NOMO-1 treated with dmso at 0.1 percent for 144 hours (cell line): Measurements from ENCODE around the gene DYSF.

Experiments
- DNase-seq: peaks from one replicate; lab custom pipeline; 2025; ENCODE audit not compliant: unreplicated experiment; lab: John Stamatoyannopoulos, UW

Gene DYSF

DNA sequence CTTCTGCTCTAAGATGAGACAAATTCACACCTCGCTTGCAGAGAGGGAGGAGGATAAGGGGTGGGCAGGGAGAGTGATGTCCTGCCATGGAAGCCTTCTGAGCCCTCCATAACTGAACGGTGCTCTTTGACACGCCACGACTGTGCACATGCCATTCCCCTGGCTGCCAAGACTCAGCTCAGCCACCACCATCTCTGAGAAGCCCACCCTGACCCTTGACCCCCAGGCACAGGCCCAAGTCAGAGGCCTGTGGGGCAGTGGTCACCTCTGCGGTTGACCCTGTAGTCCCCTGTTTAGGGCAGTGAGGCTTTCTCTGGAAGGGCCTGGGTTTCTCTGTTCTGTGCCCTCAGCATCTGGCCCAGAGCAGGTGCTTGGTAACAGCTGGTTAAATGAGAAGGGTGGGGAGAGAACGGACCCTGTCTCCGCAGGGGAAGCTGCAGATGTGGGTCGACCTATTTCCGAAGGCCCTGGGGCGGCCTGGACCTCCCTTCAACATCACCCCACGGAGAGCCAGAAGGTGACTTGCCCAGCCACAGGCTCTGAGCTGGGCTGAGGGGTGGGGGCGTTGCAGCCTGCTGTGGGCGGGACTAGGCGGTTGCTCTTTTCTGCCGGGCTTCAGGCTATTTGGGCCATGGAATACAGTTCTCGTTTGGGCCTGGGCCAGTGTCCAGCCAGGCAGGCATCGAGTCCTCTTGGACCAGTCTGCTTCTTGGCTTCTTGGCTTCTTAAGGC lies 215.1 kb downstream of the DYSF start:
- DNase-seq = no peak

DNA sequence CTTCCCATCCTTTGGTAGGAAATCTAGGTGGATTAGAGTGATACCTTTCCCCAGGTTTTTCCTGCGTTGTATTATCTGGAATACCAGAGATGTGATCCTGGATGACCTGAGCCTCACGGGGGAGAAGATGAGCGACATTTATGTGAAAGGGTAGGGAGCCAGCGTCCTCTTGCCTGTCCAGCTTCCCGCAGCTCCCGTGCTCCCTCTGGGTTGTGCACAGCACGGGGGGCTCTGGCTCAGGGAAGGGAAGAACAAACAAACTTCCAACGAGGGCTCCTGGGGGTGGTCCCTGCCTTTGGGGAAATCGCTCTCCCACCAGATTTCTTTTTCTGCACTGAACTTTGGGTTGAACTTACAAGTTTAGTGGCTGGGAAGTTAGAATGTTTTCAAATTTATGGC lies 215.7 kb downstream of the DYSF start:
- no peak for DNase-seq

DNA sequence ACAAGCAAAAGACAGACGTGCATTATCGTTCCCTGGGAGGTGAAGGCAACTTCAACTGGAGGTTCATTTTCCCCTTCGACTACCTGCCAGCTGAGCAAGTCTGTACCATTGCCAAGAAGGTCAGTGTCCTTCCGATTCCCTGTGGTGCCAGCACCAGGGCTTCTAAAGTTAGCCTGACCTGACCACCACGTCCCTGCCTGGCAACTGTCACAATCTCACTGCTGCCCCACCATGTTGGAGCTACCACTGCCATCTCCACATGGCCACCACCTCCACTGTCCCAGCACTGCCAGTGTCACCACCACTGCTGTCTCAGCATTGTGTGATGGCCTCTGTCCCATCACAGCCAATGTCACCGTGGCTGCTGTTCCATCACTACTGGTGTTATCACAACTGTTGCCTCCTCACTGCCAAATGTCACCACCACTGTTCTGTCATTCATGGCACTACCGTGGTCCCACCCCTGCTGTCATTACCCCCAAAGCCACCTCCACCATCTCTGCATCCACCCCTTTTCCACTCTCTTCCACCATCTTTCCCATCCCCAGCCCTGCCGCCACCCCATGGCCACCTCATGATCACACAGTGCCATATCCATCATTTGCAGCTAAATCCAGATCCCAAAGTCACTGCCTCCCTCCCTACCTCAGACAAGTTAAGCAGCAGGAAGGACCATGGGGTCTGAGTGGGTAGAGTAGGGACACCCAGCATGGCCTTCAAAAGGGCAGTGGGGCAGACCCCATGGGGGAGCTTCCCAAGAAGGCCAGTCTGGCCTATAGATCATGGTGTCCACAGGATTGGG lies 216.5 kb downstream of the DYSF start:
- no peak for DNase-seq

DNA sequence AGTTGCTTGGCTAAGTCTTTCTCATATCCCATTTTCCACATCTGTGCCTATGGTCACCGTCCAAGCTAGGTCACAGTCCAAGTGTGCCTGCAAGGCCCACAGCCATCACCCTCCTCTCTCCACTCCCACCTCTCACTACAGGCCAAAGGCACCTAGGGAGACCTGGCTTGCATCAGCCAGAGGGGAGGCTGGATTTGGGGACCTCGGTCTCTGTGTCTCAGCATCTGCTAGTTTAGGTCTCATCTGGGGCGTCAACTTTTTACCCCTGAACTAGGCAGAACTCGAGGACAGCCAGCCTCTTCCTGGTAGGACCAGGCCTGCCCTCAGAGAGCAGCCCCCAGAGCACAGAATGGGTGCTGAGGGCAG lies 217.1 kb downstream of the DYSF start:
- DNase-seq = no peak

DNA sequence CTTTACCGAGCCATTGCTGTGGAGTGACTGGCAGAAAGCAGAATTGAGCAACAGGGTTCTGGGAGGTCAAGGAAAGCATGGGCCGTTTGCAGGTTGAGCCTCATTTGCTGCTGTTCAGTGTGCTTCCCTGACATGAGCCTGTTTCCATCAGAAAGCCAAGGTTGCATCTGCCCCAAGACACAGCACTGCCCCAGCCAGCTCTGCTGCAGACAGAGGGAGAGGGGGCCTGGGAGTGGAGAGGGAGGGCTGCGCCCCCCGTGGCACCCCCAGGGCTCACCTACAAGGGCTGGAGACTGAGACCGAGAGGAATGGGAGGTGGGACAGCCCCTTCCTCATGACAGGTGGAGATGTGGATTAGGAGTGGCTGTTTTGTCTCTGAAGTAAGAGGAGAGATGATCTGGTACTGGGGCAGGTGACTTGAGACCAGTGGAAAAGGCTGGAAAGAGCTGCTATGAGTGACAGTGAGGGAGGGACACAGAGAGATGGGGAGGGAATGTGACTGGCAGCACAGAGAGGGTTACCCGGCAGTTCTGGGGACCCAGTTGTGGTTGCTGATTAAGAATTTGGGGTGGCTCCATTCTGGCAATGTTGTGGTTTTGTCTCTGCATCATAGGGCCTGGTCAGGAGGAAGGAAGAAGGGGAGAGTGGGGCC lies 218.0 kb downstream of the DYSF start:
- DNase-seq = no peak

DNA sequence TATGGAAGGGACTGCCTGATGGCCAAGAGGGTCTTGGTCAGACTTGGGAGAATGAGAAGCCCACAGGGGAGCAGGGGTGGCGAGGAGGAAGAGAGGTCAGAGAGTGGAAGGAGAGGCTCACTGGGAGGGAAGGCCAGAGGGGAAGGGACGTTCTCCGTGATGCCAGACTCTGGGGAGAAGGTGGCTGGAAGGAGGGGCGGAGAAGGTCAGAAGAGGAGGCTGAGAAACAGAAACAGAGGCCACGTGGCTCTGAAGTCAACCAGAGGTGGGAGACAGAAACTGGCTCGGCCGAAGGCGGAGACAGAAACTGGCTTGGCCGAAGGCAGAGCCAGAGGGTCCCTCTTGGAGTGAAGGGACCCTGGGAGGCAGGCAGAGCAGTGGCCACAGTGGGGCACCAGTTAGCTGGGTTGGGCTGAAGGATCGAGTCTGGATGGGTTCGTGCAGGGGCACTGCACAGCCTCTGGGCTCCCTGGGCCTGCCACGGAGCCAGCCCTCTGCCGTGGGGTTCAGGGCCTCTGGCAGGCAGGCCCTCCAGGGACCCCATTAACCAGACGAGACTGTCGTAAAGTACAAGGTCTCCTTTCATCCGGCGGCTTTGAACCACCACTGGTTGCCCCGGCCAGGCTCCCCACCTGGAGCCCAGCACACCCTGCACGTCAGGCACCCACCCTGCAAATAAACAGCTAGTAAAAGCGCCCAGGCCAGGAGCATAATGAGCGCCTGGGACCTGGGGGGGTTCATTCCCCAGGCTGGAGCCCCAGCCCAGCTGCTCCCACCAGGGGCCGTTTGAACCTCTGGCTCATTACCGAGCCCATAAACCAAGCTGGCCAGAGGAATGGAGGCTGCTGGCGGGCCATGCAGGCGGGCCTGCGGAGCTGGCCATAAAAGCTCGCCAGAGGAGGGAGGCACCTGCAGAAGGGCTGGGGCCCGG lies 218.8 kb downstream of the DYSF start:
- no peak for DNase-seq

DNA sequence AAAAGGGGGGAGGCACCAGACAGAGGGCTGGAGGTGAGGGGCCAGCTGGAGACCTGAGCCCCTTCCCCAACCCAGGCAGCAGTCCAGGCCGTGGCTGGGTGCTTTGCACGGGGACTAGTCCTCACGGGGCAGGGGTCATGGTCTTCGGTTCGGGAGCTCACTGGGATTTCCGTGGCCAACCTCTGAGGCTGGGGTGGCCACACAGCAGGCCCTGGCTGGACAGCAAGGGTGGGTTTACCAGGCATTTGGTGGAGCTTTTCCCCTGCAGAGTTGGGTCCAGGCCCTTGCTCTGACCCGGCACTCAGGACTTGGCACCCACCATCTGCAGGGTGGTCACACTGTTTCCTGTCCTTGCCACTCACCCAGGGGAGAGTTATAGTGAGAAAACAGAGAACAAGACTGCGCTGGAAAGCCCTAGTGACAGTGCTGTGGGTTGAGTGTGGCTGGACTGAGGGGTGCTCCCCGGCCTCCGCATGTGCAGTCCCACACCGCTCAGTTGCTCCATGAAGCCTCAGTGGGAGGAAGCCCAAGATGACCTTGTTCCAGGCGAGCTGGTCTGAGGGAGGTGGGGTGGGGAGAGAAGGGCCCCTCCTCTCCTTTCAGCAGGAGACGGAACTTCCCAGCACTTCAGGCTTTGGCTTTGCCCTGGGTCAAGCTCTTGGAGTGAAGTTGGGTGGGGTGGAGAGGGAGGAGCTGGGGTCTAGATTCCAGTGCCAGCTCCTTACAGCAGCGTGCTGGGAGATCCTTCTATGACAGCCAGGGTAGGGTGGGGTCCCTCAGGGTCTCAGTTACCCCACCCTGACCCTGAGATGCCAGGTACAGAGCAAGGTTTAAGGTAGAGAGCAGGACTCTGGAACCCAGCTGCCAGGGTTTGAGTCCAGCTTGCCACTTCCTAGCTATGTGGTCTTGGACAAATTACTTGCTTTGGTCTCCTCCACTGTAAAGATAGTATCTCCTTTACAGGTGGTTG lies 219.8 kb downstream of the DYSF start:
- DNase-seq = no peak

DNA sequence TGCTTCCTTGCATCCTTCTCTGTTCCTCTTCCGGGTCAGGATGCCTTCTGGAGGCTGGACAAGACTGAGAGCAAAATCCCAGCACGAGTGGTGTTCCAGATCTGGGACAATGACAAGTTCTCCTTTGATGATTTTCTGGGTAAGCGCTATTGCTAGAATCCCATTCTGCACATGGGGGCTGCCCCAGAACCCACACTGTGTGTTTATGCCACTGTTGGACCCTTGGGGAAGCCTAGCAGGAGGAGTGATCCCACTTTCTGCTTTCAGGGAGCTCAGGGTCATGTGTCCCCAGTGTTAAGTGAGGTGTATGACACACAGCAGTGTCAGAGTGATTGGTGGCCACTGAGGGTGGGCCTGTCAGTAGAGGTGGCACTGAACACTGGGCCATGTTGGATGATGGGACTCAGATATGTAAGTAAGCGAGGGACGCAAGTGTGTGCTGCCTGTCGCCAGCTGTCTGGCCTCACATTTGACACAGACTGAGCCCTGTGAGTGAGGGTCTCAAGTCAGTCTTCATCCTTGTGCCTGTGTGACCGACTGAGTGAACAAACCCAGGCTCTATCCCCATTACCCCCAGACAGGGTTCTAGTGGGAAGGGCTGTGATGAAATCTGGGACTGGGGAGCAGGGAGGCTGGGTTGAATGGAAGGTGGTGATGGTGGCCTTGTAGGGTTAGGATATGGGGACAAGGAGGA lies 220.9 kb downstream of the DYSF start:
- DNase-seq = no peak

DNA sequence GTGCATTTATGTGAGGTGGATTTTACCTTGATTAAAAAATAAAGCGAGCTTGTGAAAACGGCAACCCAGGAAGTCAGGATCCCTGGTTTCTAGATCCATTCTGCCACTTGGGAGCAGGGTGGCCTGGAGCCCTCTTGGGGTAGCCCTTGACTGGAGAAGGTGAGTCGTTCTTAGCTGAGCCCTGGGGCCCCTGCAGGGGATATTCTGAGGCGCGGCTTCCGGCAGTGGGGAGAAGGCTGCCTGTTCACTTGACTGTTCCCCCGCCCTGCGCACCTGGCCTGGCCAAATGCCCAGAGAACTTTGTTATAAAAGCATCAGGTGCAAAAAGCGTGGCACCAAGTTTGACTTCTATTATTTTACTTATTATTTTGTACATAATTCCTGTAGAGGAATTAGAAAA lies 221.9 kb downstream of the DYSF start:
- DNase-seq = no peak

DNA sequence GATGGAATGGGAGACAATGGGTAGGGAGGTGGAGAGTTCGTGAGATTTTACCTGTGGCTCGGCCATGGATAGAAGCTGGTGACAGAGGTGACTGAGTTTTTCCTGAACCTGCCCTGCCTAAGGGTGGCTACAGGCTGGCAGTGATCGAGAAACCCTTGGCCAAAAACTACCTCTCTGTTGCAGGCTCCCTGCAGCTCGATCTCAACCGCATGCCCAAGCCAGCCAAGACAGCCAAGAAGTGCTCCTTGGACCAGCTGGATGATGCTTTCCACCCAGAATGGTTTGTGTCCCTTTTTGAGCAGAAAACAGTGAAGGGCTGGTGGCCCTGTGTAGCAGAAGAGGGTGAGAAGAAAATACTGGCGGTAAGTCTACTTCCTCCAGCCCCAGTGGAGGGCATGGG lies 225.5 kb downstream of the DYSF start:
- DNase-seq = no peak

DNA sequence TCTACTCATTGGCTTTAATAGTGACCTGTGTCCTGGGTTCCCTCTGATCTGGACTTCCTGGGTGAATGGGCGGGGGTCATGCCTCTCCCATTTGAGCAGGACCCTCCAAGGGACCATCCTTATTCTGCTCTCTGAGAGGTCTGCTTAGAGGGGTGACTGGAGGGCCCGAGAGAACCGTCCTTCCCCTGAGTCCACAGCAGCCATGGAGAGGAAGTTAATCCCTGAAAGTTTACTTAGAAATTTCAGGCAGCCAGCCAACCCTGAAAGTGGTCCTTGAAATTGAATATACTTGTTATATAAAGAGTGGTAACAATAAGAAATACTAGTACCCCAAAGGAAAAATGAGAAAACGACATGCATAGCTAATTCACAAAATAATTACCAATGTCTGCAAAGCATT lies 226.1 kb downstream of the DYSF start:
- DNase-seq = no peak

DNA sequence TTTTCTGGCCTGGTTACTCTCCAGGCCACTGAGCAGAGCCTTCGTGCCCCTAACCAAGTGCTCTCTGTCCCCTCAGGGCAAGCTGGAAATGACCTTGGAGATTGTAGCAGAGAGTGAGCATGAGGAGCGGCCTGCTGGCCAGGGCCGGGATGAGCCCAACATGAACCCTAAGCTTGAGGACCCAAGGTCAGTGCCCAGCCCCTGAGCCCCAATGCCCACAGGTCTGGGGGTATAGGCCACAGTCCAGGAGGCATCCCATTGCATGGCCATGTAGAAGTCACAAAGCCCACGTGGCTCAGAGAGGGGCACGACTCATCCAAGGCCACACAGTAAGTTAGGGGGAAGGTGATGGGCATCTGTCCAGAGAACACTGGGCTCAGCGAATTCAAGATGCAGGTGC lies 227.6 kb downstream of the DYSF start:
- no peak for DNase-seq

DNA sequence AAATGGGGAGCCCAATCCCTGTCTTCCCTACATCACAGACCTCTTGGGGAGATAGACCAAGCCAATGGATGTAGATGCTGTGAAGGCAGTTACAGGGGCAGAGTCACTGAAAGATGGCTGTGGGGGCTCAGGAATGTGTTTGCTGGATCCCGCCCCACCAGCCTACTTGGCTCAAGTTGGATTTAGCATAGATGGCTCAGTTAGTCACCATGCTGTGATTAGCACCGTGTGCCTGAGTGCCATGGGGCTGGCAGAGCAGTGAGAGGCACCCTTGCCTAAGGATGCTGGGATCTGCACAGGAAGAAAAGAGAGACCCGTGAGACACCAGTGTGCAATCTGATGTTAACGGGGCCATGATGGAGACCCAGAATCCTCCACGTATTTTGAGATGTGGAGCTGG lies 228.3 kb downstream of the DYSF start:
- no peak for DNase-seq

DNA sequence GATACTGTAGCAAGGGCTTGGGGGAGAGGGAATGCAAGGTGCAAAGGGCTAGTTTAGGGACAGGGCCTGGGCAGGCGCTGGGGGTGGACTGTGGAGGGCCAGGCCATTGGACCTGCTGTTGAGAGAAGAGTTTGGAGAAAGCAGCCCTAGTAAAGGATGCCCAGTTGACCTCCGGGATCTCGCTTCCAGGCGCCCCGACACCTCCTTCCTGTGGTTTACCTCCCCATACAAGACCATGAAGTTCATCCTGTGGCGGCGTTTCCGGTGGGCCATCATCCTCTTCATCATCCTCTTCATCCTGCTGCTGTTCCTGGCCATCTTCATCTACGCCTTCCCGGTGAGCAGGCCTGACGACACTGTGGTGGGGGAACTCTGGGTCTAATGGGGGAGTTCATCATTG lies 229.0 kb downstream of the DYSF start:
- no peak for DNase-seq

DNA sequence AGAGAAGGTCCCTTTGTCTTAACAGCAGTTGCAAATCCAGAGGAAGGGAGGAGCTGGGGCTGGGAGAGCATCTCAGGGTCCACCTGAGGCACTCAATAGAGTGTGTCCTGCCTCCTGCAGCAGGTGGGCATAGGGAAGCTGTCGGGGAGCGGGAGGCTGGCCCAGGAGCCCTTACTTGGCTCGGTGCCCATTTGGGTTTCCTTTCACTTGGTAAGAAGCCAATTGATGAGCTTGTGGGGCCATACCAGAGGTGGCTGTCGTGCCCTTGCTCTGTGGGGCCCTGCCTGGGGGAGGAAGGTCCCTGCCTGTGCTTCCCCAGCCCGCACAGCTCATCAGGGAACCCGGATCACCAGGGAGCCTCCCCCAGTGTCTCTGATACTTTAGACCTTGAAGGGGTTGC lies 229.7 kb downstream of the DYSF start:
- no peak for DNase-seq

DNA sequence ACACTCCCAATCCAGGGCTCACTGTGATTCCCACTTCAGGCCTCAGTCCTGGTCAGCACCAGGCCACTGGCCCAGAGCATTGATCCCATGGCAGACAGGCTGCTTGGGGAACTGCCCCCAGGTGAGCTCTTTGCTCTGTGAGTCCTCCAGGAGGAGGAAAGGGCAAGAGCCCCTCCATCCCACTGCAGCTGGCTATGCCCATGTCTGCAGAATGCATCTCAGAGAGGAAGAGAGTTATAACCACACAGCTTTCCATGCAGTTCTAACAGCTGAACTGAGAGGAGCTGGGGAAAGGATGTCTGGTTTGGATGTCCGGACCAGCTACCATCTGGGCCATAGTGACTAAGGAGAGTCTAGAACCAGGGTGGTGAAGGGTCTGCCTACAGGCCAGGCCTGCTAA lies 230.3 kb downstream of the DYSF start:
- no peak for DNase-seq

DNA sequence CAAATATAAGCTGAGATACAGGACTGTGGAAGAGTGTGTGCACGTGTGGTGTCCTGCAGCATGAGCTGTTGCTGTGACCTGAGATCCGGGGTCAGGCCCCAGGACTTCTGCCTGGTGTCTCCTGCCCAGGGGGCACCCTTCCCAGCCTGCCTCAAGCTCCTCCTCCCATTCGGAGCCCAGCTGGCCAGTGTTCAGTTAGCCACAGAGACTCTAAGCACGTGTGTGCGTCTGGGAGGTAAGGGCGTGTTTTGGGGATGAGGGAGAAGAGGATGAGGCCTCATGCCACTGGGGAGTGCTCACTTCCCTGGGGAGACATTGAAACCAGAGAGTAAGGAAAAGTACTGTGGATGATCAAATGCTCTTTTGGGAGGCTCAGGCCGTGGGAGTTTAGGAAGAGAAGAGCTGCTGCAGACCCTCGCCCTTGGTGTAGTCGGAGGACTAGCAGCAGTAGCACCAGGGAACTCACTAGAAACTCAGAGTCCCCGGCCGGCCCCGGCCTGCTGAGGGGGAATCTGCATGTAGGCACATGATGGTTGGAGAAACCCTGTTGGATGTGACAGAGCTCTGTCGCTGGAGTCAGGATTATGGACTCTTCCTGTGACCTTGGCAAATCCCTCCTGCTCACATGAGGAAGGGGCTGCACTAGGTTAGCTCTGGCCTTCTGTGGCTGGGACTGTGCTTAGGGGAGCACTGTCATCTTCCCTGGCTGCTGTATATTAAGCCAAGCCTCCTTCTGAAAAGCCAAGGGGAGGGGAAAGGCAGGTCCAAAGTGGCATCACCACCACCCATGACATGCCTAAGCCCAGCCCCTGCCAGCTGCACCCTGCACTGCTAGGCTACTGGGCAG lies 231.1 kb downstream of the DYSF start:
- no peak for DNase-seq

DNA sequence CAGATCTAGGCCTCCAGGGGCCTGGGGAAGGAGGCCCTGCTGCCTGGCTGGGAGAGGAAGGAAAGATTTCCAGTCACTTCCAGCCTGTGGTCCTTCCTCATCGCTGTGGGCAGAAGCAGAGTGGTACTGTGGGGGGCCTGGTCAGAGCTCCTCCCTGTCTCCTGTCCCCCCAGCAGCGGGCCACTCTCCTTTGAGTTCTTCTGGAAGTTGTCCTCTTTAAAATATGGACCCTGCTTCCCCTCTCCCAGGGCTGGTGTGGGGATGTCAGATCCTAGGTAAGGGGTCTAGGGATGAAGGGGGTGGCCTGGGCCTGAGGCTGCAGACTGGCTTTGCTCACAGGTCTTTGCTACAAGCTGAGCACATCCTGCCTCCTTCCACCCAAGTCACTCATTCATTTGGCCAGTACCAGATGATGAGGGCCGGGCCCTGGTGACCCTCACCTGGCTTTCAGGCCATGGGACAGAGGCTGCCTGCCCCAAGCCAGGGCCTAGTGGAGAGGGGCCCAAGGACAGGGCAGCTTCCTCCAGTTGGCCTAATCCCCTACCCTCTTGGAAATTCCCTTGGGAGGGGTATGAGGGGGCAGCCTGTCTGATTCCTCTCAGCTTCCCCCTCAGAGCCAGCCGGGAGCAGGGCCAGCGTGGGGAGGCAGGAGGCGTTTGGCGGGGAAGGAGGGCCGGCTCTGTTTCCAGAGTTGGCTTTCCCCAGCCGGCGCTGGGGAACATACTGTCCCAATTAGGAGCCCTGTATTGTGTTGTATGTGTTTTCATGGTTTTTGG lies 231.9 kb downstream of the DYSF start:
- DNase-seq = no peak
